Mucosa of descending colon (tissue), 3 donors: Measurements from ENCODE around the gene CDKL5. TPM values are rescaled to one million over a fixed set of nuclear protein-coding genes. Genes with fewer than 3 reads are reported as not detected.

ENCODE experiments used
- ATAC-seq: fragments of 200-7000 bp; cut with Tn5 transposase; one replicate; pipeline ENCODE4 v1.9.1; 2020; ENCODE audit warnings: mild to moderate bottlenecking, moderate library complexity
- DNase-seq, 3 donors: peaks; one replicate each; pipeline ENCODE4 v3.0.0-alpha.2; 2020
- H3K36me3 ChIP-seq: fragments of 200-600 bp; one replicate; pipeline ENCODE4 v1.8.0; 2021; ENCODE audit warnings: low read depth, mild to moderate bottlenecking
- H3K4me1 ChIP-seq: fragments of 200-600 bp; one replicate; pipeline ENCODE4 v1.8.0; 2021; ENCODE audit warnings: low read depth, mild to moderate bottlenecking
- H3K4me3 ChIP-seq: fragments of 200-600 bp; one replicate; pipeline ENCODE4 v1.8.0; 2021; ENCODE audit warnings: mild to moderate bottlenecking
- H3K9me3 ChIP-seq: fragments of 200-600 bp; one replicate; pipeline ENCODE4 v1.8.0; 2021; ENCODE audit warnings: mild to moderate bottlenecking
- intact Hi-C, 2 donors: fragments of 100-400 bp; cut with DNase I in 1 of 2; cut with micrococcal nuclease in 1 of 2; formaldehyde crosslinking; loops; one replicate each; pipeline versions ENCODE4 v1.11.0 to v1.11.1; 2022; cut with DNase I, micrococcal nuclease
- total RNA-seq, 3 donors: library from RNA; stranded (reverse); fragmentation: NEBNext Ultra II Directional in 2 of 3; extraction: Animal tissue kit (Norgen Biotek cat#: 25700) in 2 of 3; gene quantifications; one replicate each; pipeline versions ENCODE4 v1.2.1 to v1.2.4, GENCODE V29; 2021 to 2023
- TF ChIP-seq, protein P1 (sequence below): fragments of 200-600 bp; IDR thresholded peaks from one replicate; pipeline ENCODE4 v1.8.0; 2022; ENCODE audit warnings: antibody characterized with exemption, mild to moderate bottlenecking
- donor health status: DM: no; HTN: no; CAD: no; lungs with moderate emphysema.
- donor health status: DM: no; HTN: no; CAD: no.
- donor health status: DM: no; HTN: yes; CAD: no.

Gene CDKL5
- total RNA-seq, 3 donors from 2014 or later: 4.0 to 7.5 (median 4.4) TPM

DNA sequence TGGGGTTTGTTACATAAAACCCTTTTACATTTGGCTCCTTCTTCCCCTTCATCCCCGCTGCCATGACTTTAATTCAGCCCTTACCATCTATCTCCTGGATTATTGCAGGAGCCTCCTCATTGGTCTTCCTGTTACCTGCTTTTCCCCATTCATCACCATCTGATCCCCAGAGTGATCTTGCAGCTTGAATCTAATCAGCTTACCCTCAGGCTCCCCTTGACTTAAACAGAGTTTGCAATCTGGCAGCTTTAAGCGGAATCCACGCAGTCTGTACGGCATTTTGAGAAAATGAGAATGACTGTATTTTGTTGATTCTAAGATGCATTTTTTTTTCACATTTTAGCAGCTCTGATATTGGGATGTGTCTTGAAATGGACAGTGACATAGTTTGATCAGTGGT lies 267.1 kb downstream of the CDKL5 start:
- TF ChIP-seq, protein P1, sequence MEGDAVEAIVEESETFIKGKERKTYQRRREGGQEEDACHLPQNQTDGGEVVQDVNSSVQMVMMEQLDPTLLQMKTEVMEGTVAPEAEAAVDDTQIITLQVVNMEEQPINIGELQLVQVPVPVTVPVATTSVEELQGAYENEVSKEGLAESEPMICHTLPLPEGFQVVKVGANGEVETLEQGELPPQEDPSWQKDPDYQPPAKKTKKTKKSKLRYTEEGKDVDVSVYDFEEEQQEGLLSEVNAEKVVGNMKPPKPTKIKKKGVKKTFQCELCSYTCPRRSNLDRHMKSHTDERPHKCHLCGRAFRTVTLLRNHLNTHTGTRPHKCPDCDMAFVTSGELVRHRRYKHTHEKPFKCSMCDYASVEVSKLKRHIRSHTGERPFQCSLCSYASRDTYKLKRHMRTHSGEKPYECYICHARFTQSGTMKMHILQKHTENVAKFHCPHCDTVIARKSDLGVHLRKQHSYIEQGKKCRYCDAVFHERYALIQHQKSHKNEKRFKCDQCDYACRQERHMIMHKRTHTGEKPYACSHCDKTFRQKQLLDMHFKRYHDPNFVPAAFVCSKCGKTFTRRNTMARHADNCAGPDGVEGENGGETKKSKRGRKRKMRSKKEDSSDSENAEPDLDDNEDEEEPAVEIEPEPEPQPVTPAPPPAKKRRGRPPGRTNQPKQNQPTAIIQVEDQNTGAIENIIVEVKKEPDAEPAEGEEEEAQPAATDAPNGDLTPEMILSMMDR: no peak
- DNase-seq: no peak
- Histone ChIP-seq H3K4me1 (no peaks in the 10 kb centered on the region), H3K4me3 (no peak overlapping the region), H3K36me3 (no peaks in the 10 kb centered on the region), H3K9me3 (no peaks in the 10 kb centered on the region)
- no peak for ATAC-seq
- intact Hi-C loops: no loop called here

DNA sequence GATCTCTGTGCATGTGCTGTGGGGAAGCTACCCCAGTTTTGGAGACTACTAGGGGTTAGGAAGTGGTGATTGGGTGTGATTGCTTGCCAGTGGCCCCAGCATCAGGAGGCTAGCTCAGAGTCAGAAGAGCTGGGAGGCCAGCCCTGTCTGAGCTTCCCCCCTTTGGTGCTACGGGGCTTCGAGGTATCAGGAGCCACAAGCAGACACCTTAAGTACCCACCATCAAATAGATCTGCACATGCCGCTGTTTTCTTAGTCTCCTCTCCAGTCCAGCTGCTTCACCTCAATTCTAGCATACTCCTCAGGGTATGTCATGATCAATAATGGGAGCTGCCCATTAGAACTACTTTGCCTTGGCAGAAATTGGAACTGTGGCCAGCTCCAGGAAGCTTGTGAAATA lies 271.2 kb downstream of the CDKL5 start:
- Histone ChIP-seq H3K36me3 (no peaks in the 10 kb centered on the region), H3K4me3 (no peak overlapping the region), H3K9me3 (no peaks in the 10 kb centered on the region), H3K4me1 (no peaks in the 10 kb centered on the region)
- intact Hi-C loops: no loop called here
- ATAC-seq (no peak), DNase-seq (no peak)
- TF ChIP-seq, protein P1: no peak

DNA sequence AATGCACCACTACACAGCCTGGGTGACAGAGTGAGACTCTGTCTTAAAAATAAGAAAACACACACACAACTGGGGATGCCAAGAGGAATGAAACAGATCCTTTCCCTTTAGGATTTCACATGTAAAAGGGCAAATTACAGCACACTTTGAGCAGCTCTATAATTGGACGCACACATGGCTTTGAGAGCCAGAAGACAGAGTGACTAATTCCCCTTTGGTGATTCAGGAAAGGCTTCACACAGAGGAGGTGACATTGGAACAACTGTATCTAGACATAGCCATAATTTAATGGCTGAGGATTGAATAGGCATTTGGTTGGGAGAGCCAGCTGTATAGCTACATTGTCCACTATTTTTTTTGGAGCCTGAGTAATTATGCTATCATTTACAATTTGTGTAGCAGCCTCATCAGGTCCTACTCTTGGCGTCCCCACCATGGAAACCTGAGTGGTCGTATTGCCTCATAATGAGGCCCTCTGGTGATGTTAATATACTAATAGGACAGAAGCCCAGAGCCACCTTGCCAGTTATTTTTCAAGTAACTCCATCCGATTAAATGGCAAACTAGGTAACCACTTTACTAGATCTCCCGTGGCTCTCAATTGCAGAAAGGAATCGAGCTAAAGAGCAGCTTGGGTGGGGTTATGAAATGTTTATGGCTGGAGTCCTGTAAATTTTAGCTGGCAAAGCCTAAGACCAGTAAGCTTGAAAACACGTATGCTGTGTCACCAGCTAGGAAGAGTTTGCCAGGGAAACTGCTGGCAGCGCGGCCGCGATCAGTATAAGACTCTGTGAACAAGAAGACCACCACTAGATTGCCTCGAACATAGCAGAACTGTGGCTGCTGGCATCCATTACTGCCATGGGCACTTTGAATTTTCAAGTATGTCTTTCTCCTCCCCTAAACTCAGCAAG lies 273.6 kb downstream of the CDKL5 start:
- TF ChIP-seq, protein P1: no peak
- Histone ChIP-seq H3K9me3 (no peaks in the 10 kb centered on the region), H3K36me3 (no peaks in the 10 kb centered on the region), H3K4me3 (no peak overlapping the region), H3K4me1 (no peaks in the 10 kb centered on the region)
- ATAC-seq (no peak), DNase-seq (no peak)
- intact Hi-C loops: no loop called here

DNA sequence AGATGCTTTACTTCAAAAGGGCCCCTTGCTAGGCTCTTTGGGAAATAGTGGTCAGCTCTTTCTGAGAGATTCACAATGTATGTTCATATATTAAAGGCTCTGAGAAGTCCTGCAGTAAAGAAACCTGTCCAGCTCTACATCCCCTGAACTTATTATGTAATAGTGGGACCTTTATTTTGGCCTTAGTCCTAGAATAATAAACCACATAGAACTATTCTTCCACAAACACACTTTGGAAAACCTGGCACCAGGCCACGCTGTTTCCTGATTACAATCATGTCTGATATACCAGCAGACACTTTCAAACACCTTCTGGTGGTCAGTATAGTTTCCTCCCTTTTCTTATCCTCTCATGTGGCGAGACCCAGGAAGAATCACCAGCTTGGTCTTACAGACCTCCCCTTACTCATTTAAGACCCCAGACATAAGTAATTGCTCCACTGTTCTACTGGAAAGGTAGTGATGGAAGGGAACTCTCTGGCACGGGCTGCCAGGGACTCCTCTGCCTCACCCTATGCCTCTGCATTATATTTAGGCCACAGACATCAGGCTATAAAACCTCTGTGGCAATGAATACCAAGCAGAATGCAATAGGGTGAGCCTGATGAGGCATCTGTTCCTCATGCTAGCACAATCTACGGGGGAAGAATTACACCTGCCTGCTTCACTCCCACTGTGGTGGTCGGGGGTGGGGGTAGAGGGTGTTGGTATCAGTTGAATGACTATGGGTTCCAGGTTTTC lies 276.4 kb downstream of the CDKL5 start:
- Histone ChIP-seq H3K9me3 (no peaks in the 10 kb centered on the region), H3K4me3 (no peak overlapping the region), H3K36me3 (no peaks in the 10 kb centered on the region), H3K4me1 (no peaks in the 10 kb centered on the region)
- TF ChIP-seq, protein P1: no peak
- ATAC-seq (no peak), DNase-seq (peak in 1 of 3 donors; percentile 35)
- intact Hi-C loops: no loop called here

DNA sequence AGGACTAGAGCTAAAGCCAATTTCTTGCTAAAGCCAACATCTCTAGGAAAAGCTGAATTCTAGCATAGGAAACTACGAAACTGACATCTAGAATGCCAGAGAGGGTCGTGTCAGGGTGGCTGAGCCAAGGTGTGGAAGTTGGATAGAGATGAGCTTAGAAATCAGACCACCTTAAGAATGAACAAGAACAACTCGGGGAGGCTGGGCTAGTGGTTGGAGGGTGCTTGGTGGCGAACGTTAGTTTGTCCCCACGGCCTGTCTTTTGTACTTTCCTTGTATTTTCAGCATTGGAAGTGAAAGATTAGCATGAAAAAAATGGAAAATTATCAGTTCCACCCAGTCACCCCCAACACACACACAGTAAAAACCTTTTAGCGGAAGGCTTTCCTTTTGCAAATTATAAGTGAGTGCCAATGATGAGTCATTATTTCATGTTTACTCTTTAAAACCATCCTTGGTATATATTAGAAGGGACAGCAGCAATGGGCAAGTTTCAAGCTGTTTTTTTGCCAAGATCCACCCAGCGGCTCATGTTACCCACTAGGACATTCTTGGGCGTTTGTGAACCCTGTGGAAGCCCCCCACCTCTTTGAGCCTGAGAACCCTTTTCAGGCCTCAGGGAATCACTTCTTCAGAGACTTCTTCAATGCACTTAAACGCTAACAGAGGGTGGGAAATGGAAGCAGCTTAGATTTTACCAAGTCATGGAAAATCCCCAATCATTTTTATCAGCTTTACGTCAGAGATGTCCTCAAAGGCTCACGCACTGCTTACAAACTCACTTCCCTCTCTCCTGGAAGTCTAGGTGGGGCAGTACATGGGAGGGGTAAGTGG lies 277.2 kb downstream of the CDKL5 start:
- no peak overlapping the region for H3K4me3 ChIP-seq
- no peaks in the 10 kb centered on the region for H3K36me3 ChIP-seq
- no peaks in the 10 kb centered on the region for H3K4me1 ChIP-seq
- ATAC-seq (no peak), DNase-seq (no peak)
- intact Hi-C loops: no loop called here
- H3K9me3 ChIP-seq: no peaks in the 10 kb centered on the region
- TF ChIP-seq, protein P1: no peak
